H1 (cell line): ENCODE data around the gene PLCB1. TPM values are rescaled to one million over a fixed set of nuclear protein-coding genes. Genes with fewer than 3 reads are reported as not detected.

ENCODE experiments used
- BACH1 ChIP-seq: IDR thresholded peaks from 2 replicates; pipeline ENCODE4 v1.6.1; 2012; ENCODE audit warnings: low read length, improper control_type of control experiment
- CEBPB ChIP-seq: IDR thresholded peaks from 2 replicates; pipeline ENCODE4 v1.6.1; 2012; ENCODE audit warnings: low read depth, low read length
- CHD1 ChIP-seq: IDR thresholded peaks from 2 replicates; pipeline ENCODE4 v1.6.1; 2012; ENCODE audit warnings: low read depth, low read length, improper control_type of control experiment
- RAD21 ChIP-seq, 2 experiments: IDR thresholded peaks in 1 of 2; conservative IDR thresholded peaks in 1 of 2; 2 replicates each; pipeline ENCODE4 v1.6.1; 2011; ENCODE audit warnings: low read depth in 2 of 2, low read length in 2 of 2, improper control_type of control experiment in 1 of 2, inconsistent platforms in 1 of 2, mild to moderate bottlenecking in 1 of 2, moderate library complexity in 1 of 2
- RFX5 ChIP-seq: IDR thresholded peaks from 2 replicates; pipeline ENCODE4 v1.6.1; 2011; ENCODE audit warnings: low read depth, low read length, improper control_type of control experiment, borderline replicate concordance
- RXRA ChIP-seq: IDR thresholded peaks from 2 replicates; pipeline ENCODE4 v1.6.1; 2011; ENCODE audit warnings: low read depth, mild to moderate bottlenecking, low read length, moderate library complexity; ENCODE audit not compliant: insufficient read depth
- SP2 ChIP-seq: IDR thresholded peaks from 2 replicates; pipeline ENCODE4 v1.6.1; 2012; ENCODE audit warnings: mild to moderate bottlenecking, low read length, inconsistent platforms
- SRF ChIP-seq: IDR thresholded peaks from 2 replicates; pipeline ENCODE4 v1.6.1; 2011; ENCODE audit warnings: mild to moderate bottlenecking, low read depth, low read length, moderate library complexity
- polyA plus RNA-seq, 7 experiments: library from polyadenylated mRNA; depleted of rRNA in 3 of 7; stranded (reverse) in 5 of 7; unstranded in 2 of 7; fragments of >200 nt in 5 of 7; fragments of 200-250 nt in 2 of 7; gene quantifications; 1 replicate in 5 of 7; 2 replicates in 1 of 7; 4 replicates in 1 of 7; pipeline versions ENCODE4 v1.2.1 to v1.2.3, GENCODE V29; 2011 to 2013; ENCODE audit warnings: missing spikeins in 2 of 7, mixed read lengths in 2 of 7
- total RNA-seq: library from RNA; stranded (reverse); fragmentation: NEBNext Ultra II Directional; extraction: Animal tissue kit (Norgen Biotek cat#: 25700); gene quantifications from 2 replicates; pipeline ENCODE4 v1.2.1, GENCODE V29; 2021
- TF ChIP-seq, protein P1 (sequence below): fragments of 300-600 bp; sonication (generic); IDR thresholded peaks from 2 replicates; pipeline ENCODE4 v1.7.1; 2012; ENCODE audit warnings: low read length, moderate library complexity, mild to moderate bottlenecking, inconsistent platforms; ENCODE audit not compliant: insufficient replicate concordance
- TF ChIP-seq, protein P2 (sequence below): IDR thresholded peaks from 2 replicates; pipeline ENCODE4 v1.6.1; 2012; ENCODE audit warnings: low read length, inconsistent platforms

PLCB1 gene
- total and polyA plus RNA-seq, 2 of the 8 experiments (the other 6 are each of a cell fraction or from before 2014, with no cell fraction given) = 2.6 to 9.1 TPM

DNA sequence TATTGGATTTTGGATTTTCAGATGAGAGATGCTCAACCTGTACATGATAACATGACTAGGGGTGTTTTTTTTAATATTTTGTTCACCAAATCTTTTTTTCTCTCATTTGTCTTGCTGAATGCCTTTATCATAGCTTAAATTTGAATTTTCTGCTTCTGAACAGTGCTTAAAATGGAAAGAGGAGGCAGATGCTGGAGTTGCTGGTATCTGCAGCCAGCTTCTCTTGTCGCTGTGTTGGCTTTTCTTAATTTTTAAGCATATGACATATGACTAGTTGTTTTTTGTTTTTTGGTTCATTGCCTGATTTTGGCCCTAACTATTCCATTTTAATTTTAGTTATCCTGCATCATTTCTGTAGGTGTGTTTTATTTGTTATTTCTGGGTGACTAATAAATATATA is 196.1 kb downstream of the PLCB1 start (continued):
- TF ChIP-seq, protein P1, sequence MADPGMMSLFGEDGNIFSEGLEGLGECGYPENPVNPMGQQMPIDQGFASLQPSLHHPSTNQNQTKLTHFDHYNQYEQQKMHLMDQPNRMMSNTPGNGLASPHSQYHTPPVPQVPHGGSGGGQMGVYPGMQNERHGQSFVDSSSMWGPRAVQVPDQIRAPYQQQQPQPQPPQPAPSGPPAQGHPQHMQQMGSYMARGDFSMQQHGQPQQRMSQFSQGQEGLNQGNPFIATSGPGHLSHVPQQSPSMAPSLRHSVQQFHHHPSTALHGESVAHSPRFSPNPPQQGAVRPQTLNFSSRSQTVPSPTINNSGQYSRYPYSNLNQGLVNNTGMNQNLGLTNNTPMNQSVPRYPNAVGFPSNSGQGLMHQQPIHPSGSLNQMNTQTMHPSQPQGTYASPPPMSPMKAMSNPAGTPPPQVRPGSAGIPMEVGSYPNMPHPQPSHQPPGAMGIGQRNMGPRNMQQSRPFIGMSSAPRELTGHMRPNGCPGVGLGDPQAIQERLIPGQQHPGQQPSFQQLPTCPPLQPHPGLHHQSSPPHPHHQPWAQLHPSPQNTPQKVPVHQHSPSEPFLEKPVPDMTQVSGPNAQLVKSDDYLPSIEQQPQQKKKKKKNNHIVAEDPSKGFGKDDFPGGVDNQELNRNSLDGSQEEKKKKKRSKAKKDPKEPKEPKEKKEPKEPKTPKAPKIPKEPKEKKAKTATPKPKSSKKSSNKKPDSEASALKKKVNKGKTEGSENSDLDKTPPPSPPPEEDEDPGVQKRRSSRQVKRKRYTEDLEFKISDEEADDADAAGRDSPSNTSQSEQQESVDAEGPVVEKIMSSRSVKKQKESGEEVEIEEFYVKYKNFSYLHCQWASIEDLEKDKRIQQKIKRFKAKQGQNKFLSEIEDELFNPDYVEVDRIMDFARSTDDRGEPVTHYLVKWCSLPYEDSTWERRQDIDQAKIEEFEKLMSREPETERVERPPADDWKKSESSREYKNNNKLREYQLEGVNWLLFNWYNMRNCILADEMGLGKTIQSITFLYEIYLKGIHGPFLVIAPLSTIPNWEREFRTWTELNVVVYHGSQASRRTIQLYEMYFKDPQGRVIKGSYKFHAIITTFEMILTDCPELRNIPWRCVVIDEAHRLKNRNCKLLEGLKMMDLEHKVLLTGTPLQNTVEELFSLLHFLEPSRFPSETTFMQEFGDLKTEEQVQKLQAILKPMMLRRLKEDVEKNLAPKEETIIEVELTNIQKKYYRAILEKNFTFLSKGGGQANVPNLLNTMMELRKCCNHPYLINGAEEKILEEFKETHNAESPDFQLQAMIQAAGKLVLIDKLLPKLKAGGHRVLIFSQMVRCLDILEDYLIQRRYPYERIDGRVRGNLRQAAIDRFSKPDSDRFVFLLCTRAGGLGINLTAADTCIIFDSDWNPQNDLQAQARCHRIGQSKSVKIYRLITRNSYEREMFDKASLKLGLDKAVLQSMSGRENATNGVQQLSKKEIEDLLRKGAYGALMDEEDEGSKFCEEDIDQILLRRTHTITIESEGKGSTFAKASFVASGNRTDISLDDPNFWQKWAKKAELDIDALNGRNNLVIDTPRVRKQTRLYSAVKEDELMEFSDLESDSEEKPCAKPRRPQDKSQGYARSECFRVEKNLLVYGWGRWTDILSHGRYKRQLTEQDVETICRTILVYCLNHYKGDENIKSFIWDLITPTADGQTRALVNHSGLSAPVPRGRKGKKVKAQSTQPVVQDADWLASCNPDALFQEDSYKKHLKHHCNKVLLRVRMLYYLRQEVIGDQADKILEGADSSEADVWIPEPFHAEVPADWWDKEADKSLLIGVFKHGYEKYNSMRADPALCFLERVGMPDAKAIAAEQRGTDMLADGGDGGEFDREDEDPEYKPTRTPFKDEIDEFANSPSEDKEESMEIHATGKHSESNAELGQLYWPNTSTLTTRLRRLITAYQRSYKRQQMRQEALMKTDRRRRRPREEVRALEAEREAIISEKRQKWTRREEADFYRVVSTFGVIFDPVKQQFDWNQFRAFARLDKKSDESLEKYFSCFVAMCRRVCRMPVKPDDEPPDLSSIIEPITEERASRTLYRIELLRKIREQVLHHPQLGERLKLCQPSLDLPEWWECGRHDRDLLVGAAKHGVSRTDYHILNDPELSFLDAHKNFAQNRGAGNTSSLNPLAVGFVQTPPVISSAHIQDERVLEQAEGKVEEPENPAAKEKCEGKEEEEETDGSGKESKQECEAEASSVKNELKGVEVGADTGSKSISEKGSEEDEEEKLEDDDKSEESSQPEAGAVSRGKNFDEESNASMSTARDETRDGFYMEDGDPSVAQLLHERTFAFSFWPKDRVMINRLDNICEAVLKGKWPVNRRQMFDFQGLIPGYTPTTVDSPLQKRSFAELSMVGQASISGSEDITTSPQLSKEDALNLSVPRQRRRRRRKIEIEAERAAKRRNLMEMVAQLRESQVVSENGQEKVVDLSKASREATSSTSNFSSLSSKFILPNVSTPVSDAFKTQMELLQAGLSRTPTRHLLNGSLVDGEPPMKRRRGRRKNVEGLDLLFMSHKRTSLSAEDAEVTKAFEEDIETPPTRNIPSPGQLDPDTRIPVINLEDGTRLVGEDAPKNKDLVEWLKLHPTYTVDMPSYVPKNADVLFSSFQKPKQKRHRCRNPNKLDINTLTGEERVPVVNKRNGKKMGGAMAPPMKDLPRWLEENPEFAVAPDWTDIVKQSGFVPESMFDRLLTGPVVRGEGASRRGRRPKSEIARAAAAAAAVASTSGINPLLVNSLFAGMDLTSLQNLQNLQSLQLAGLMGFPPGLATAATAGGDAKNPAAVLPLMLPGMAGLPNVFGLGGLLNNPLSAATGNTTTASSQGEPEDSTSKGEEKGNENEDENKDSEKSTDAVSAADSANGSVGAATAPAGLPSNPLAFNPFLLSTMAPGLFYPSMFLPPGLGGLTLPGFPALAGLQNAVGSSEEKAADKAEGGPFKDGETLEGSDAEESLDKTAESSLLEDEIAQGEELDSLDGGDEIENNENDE = no peak
- TF ChIP-seq BACH1 (no peak), SRF (no peak), RXRA (no peak), SP2 (no peak), RFX5 (no peak), RAD21 (IDR thresholded peaks at IDR 0.05 in 1 of 2, conservative IDR thresholded peaks at IDR 0.05 in 1 of 2; ENCODE audit: low read depth in 2 of 2, low read length in 2 of 2) (no peak), CHD1 (no peak), CEBPB (no peak)
- TF ChIP-seq, protein P2, sequence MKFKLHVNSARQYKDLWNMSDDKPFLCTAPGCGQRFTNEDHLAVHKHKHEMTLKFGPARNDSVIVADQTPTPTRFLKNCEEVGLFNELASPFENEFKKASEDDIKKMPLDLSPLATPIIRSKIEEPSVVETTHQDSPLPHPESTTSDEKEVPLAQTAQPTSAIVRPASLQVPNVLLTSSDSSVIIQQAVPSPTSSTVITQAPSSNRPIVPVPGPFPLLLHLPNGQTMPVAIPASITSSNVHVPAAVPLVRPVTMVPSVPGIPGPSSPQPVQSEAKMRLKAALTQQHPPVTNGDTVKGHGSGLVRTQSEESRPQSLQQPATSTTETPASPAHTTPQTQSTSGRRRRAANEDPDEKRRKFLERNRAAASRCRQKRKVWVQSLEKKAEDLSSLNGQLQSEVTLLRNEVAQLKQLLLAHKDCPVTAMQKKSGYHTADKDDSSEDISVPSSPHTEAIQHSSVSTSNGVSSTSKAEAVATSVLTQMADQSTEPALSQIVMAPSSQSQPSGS = no peak
